Measurements from ENCODE around the gene RAD18. TPM values are rescaled to one million over a fixed set of nuclear protein-coding genes. Genes with fewer than 3 reads are reported as not detected.

The RAD18 gene
- total RNA-seq, 1 donor: 28.1 TPM

GRCh38 chr3:8975081-8976020, 12.1 kb upstream of the RAD18 start:
- no peak overlapping the region for H3K4me3 ChIP-seq (ENCODE audit: low read depth, low read length)
- TF ChIP-seq CTCF (IDR thresholded peaks at IDR 0.05; ENCODE audit: insufficient read depth, low read length): no peak
- DNase-seq (ENCODE audit: low read depth): no peak

GRCh38 chr3:8974458-8974857, 11.2 kb upstream of the RAD18 start:
- H3K4me3 ChIP-seq (ENCODE audit: low read depth, low read length): no peak overlapping the region
- no peak for DNase-seq (ENCODE audit: low read depth)
- TF ChIP-seq CTCF (IDR thresholded peaks at IDR 0.05; ENCODE audit: insufficient read depth, low read length): no peak

GRCh38 chr3:8972639-8973038, 9.4 kb upstream of the RAD18 start:
- H3K4me3 ChIP-seq (ENCODE audit: low read depth, low read length): no peak overlapping the region
- no peak for TF ChIP-seq CTCF (IDR thresholded peaks at IDR 0.05; ENCODE audit: insufficient read depth, low read length)
- DNase-seq (ENCODE audit: low read depth): peak; percentile 48

GRCh38 chr3:8970971-8971589, 7.8 kb upstream of the RAD18 start:
- TF ChIP-seq CTCF (IDR thresholded peaks at IDR 0.05; ENCODE audit: insufficient read depth, low read length): peak; percentile 99
- H3K4me3 ChIP-seq (ENCODE audit: low read depth, low read length): no peak overlapping the region
- DNase-seq (ENCODE audit: low read depth): peak; percentile 75

- no peak for DNase-seq (ENCODE audit: low read depth)
- H3K4me3 ChIP-seq (ENCODE audit: low read depth, low read length): no peak overlapping the region
- TF ChIP-seq CTCF (IDR thresholded peaks at IDR 0.05; ENCODE audit: insufficient read depth, low read length): no peak
Measured at GRCh38 chr3:8969241-8969640, 6.0 kb upstream of the RAD18 start.

GRCh38 chr3:8968375-8968882, 5.2 kb upstream of the RAD18 start:
- H3K4me3 ChIP-seq (ENCODE audit: low read depth, low read length): no peak overlapping the region
- no peak for TF ChIP-seq CTCF (IDR thresholded peaks at IDR 0.05; ENCODE audit: insufficient read depth, low read length)
- no peak for DNase-seq (ENCODE audit: low read depth)
